Kidney capillary endothelial cell (primary cell): Measurements from ENCODE around the gene OR56B4.

Experiments used
- DNase-seq: peaks from one replicate; pipeline ENCODE4 v3.0.0-alpha.2; 2018; ENCODE audit warnings: low spot score

Gene OR56B4

GRCh38 chr11:6151117-6151516 is 43.6 kb downstream of the OR56B4 start:
- DNase-seq = no peak

GRCh38 chr11:6152126-6152525 is 44.6 kb downstream of the OR56B4 start:
- DNase-seq = no peak

GRCh38 chr11:6156628-6157359 is 49.3 kb downstream of the OR56B4 start:
- no peak for DNase-seq
